ENCODE measurements around the gene LIN7A. TPM values are rescaled to one million over a fixed set of nuclear protein-coding genes. Genes with fewer than 3 reads are reported as not detected.

The LIN7A gene
- total RNA-seq, 4 donors from 2014 or later, result 5.3 to 9.3 (median 5.6) TPM

- DNase-seq (ENCODE audit: extremely low spot score), result no peak
- Histone ChIP-seq H3K9me3 (no peaks in the 10 kb centered on the region), H3K27ac (replicated peaks in 1 of 4) (no peak overlapping the region), H3K4me1 (peaks cover 0 to 5% (median 0%) of the 10 kb centered on the region in 4 donors), H3K4me3 (no peak overlapping the region), H3K27me3 (no peaks in the 10 kb centered on the region), H3K36me3 (no peaks in the 10 kb centered on the region)
- TF ChIP-seq POLR2A (IDR thresholded peaks at IDR 0.05; ENCODE audit: low read depth), result no peak
- intact Hi-C loops (cut with DNase I), result no loop called here
- WGBS, result 89% methylated on average over 2 of the region's 2 CpGs
Observed at GRCh38 chr12:80925237-80925636, 12.5 kb downstream of the LIN7A start.

- Histone ChIP-seq H3K27me3 (no peaks in the 10 kb centered on the region), H3K9me3 (no peaks in the 10 kb centered on the region), H3K36me3 (no peaks in the 10 kb centered on the region), H3K4me3 (no peak overlapping the region), H3K4me1 (peaks cover 0 to 5% (median 0%) of the 10 kb centered on the region in 4 donors), H3K27ac (replicated peaks in 1 of 4) (no peak overlapping the region)
- no peak for DNase-seq (ENCODE audit: extremely low spot score)
- no peak for TF ChIP-seq POLR2AphosphoS5 (IDR thresholded peaks at IDR 0.05)
- no peak for TF ChIP-seq EP300 (IDR thresholded peaks at IDR 0.05)
- TF ChIP-seq, protein P1, sequence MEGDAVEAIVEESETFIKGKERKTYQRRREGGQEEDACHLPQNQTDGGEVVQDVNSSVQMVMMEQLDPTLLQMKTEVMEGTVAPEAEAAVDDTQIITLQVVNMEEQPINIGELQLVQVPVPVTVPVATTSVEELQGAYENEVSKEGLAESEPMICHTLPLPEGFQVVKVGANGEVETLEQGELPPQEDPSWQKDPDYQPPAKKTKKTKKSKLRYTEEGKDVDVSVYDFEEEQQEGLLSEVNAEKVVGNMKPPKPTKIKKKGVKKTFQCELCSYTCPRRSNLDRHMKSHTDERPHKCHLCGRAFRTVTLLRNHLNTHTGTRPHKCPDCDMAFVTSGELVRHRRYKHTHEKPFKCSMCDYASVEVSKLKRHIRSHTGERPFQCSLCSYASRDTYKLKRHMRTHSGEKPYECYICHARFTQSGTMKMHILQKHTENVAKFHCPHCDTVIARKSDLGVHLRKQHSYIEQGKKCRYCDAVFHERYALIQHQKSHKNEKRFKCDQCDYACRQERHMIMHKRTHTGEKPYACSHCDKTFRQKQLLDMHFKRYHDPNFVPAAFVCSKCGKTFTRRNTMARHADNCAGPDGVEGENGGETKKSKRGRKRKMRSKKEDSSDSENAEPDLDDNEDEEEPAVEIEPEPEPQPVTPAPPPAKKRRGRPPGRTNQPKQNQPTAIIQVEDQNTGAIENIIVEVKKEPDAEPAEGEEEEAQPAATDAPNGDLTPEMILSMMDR (IDR thresholded peaks at IDR 0.05), result no peak
- TF ChIP-seq POLR2A (IDR thresholded peaks at IDR 0.05; ENCODE audit: low read depth), result no peak
- intact Hi-C loops (cut with DNase I), result no loop called here
- WGBS, result 83% methylated on average over 2 of the region's 2 CpGs
Observed at GRCh38 chr12:80924437-80924836, 13.3 kb downstream of the LIN7A start.

DNA sequence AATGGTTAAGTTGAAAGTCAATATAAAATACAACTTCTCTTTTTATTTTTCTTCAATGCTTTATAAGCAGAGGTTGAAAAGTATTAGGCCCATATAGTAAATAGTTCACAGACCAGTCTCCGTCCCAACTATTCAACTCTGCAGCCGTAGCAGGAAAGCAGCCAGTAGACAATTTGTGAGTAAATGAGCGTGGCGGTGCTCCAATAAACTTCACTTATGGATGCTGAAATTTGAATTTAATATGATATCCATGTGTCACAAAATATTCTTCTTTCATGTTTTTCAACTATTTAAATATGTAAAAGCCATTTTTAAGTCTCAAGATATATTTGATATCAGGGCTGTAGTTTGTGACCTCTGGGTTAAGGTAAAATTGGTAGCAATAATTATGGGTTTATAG, 17.7 kb downstream of the LIN7A start:
- 94% methylated on average over 4 of the region's 4 CpGs for WGBS
- H3K4me3 ChIP-seq, result no peak overlapping the region
- H3K36me3 ChIP-seq, result no peaks in the 10 kb centered on the region
- peaks cover 0 to 5% (median 0%) of the 10 kb centered on the region in 4 donors for H3K4me1 ChIP-seq
- intact Hi-C loops (cut with DNase I), result no loop called here
- DNase-seq (ENCODE audit: extremely low spot score), result no peak
- no peaks in the 10 kb centered on the region for H3K27me3 ChIP-seq
- no peak overlapping the region for H3K27ac ChIP-seq (replicated peaks in 1 of 4)
- H3K9me3 ChIP-seq, result no peaks in the 10 kb centered on the region
- TF ChIP-seq POLR2A (IDR thresholded peaks at IDR 0.05; ENCODE audit: low read depth) (no peak), POLR2AphosphoS5 (IDR thresholded peaks at IDR 0.05) (no peak), EP300 (IDR thresholded peaks at IDR 0.05) (no peak)
- TF ChIP-seq, protein P1 (IDR thresholded peaks at IDR 0.05), result no peak

GRCh38 chr12:80917651-80918050, 20.1 kb downstream of the LIN7A start:
- H3K27me3 ChIP-seq, result no peaks in the 10 kb centered on the region
- intact Hi-C loops (cut with DNase I), result no loop called here
- H3K4me3 ChIP-seq, result no peak overlapping the region
- no peak for DNase-seq (ENCODE audit: extremely low spot score)
- H3K36me3 ChIP-seq, result no peaks in the 10 kb centered on the region
- H3K4me1 ChIP-seq, result no peaks in the 10 kb centered on the region
- TF ChIP-seq EP300 (IDR thresholded peaks at IDR 0.05) (no peak), POLR2AphosphoS5 (IDR thresholded peaks at IDR 0.05) (no peak), POLR2A (IDR thresholded peaks at IDR 0.05; ENCODE audit: low read depth) (no peak)
- TF ChIP-seq, protein P1 (IDR thresholded peaks at IDR 0.05), result no peak
- H3K9me3 ChIP-seq, result no peaks in the 10 kb centered on the region
- WGBS, result 80% methylated on average over 3 of the region's 3 CpGs
- no peak overlapping the region for H3K27ac ChIP-seq (replicated peaks in 1 of 4)

- 87% methylated on average over 13 of the region's 13 CpGs for WGBS
- no peak overlapping the region for H3K4me3 ChIP-seq
Observed at GRCh38 chr12:80912901-80913770, 24.6 kb downstream of the LIN7A start.

More at GRCh38 chr12:80912901-80913770, 24.6 kb downstream of the LIN7A start:
- Histone ChIP-seq H3K4me1 (no peaks in the 10 kb centered on the region), H3K27ac (replicated peaks in 1 of 4) (no peak overlapping the region), H3K36me3 (no peaks in the 10 kb centered on the region), H3K9me3 (no peaks in the 10 kb centered on the region), H3K27me3 (no peaks in the 10 kb centered on the region)
- DNase-seq (ENCODE audit: extremely low spot score), result no peak
- TF ChIP-seq, protein P1 (IDR thresholded peaks at IDR 0.05), result no peak
- TF ChIP-seq POLR2A (IDR thresholded peaks at IDR 0.05; ENCODE audit: low read depth), result no peak
- TF ChIP-seq POLR2AphosphoS5 (IDR thresholded peaks at IDR 0.05), result no peak
- no peak for TF ChIP-seq EP300 (IDR thresholded peaks at IDR 0.05)
- intact Hi-C loops (cut with DNase I), result no loop called here

All from esophagus muscularis mucosa (tissue), 4 donors.